ENCODE results near the gene CCM2L. TPM values are rescaled to one million over a fixed set of nuclear protein-coding genes. Genes with fewer than 3 reads are reported as not detected.

The CCM2L gene
- total and polyA plus RNA-seq, 9 of the 15 experiments (the other 6 are each of a cell fraction or from before 2014, with no cell fraction given): 0.04 TPM; not detected in 8

- TF ChIP-seq MYBL2 (IDR thresholded peaks at IDR 0.05; ENCODE audit: low read depth) (no peak), MYBL2 (CRISPR knock-in tag; IDR thresholded peaks at IDR 0.05; ENCODE audit: borderline replicate concordance) (no peak), RBM22 (IDR thresholded peaks at IDR 0.05; ENCODE audit: low read depth, low read length, poor library complexity, severe bottlenecking) (no peak), TAF9B (IDR thresholded peaks at IDR 0.05; ENCODE audit: partially characterized antibody) (no peak), KLF1 (tag; IDR thresholded peaks at IDR 0.05) (no peak), SMC3 (conservative IDR thresholded peaks at IDR 0.05; ENCODE audit: insufficient read depth, low read depth, low read length) (no peak), SP1 (CRISPR knock-in tag; IDR thresholded peaks at IDR 0.05) (no peak)
These were observed 61.3 kb downstream of the CCM2L start (continued) for GRCh38 chr20:32071395-32072167.

- no TSS peak for BruUV-seq (replicated peaks)
- Histone ChIP-seq H3K4me3 (no peak overlapping the region), H3K4me2 (ENCODE audit: insufficient read depth, low read length) (no peak overlapping the region), H3K27me3 (ENCODE audit: control insufficient read depth in 2 of 2, insufficient read depth in 2 of 2, low read length in 2 of 2) (peaks cover 30 to 59% of the 10 kb centered on the region in 2 experiments; a peak in 4 of 5 replicates), H3K79me2 (ENCODE audit: control insufficient read depth, insufficient read depth, low read length) (no peaks in the 10 kb centered on the region), H3K9me1 (ENCODE audit: control insufficient read depth, insufficient read depth, low read length) (no peaks in the 10 kb centered on the region), H3K4me1 (replicated peaks in 1 of 2; ENCODE audit: control insufficient read depth in 2 of 2, insufficient read depth in 2 of 2, low read length in 2 of 2) (no peaks in the 10 kb centered on the region; a peak in 2 of 5 replicates), H4K20me1 (replicated peaks; ENCODE audit: control insufficient read depth, insufficient read depth, low read length) (no peaks in the 10 kb centered on the region), H3K27ac (ENCODE audit: extremely low read depth, low read depth, low read length) (no peak overlapping the region), H2AFZ (ENCODE audit: low read depth, low read length) (no peak overlapping the region), H3K9me3 (replicated peaks; ENCODE audit: control insufficient read depth, insufficient read depth, low read depth, low read length) (no peaks in the 10 kb centered on the region), H3K9ac (ENCODE audit: insufficient read depth in 1 of 2, low read depth in 2 of 2, low read length in 2 of 2) (no peak overlapping the region), H3K36me3 (ENCODE audit: control insufficient read depth, insufficient read depth, low read length) (no peaks in the 10 kb centered on the region)
- TF ChIP-seq CREB1 (IDR thresholded peaks at IDR 0.05) (no peak), CREB1 (CRISPR knock-in tag; IDR thresholded peaks at IDR 0.05) (no peak), SMARCA5 (IDR thresholded peaks at IDR 0.05) (no peak), ZNF384 (IDR thresholded peaks at IDR 0.05; ENCODE audit: low read depth, low read length) (peak; percentile 30; the same call in 1 of the 2 replicates)
- DNase-seq (ENCODE audit: extremely low read depth in 1 of 4, low spot score in 3 of 4) (no peak), ATAC-seq (no peak), FAIRE-seq (no peak)
- ChIA-PET CTCF (ENCODE audit: low intra/inter-chr PET ratio) (no interaction called here), POLR2A (interaction anchor here (0.5 kb wide), 1 partner anchor 248 kb away, joined by 3 read pairs; no protein-coding TSS in a partner anchor)
- intact Hi-C loops (cut with micrococcal nuclease): no loop called here
- in situ Hi-C loops (cut with MboI): no loop called here
- 7% methylated on average over 6 of the region's 6 CpGs for WGBS (ENCODE audit: insufficient coverage, low coverage, missing lambda C conversion rate)
These were observed 62.0 kb downstream of the CCM2L start for GRCh38 chr20:32072168-32072750.

All from K562 (cell line).